Fibroblast of lung (primary cell): ENCODE data around the gene ATP1B1.

Experiments used
- CTCF ChIP-seq, 2 donors: IDR thresholded peaks in 1 of 2; conservative IDR thresholded peaks in 1 of 2; 1 replicate in 1 of 2; 2 replicates in 1 of 2; pipeline ENCODE4 v1.5.1; 2011 to 2012; ENCODE audit warnings: low read length in 2 of 2, control low read depth in 1 of 2, inconsistent platforms in 1 of 2, low read depth in 1 of 2, mild to moderate bottlenecking in 1 of 2
- EZH2 ChIP-seq: IDR thresholded peaks from 2 replicates; pipeline ENCODE4 v1.5.1; 2012; ENCODE audit warnings: low read length, control low read depth, mild to moderate bottlenecking; ENCODE audit errors: missing control alignments

- no peak for TF ChIP-seq CTCF (conservative IDR thresholded peaks at IDR 0.05 in 1 of 2, IDR thresholded peaks at IDR 0.05 in 1 of 2; ENCODE audit: low read depth in 1 of 2, low read length in 2 of 2)
- TF ChIP-seq EZH2, result no peak
Observed at GRCh38 chr1:169072945-169073725, 33.4 kb upstream of the ATP1B1 start.
